ENCODE measurements around the gene DAGLA. TPM values are rescaled to one million over a fixed set of nuclear protein-coding genes. Genes with fewer than 3 reads are reported as not detected.

DAGLA gene
- total and polyA plus RNA-seq, 2 donors (not counting 3 experiments of a cell fraction or from before 2014, with no cell fraction given), result 2.5 to 4.7 TPM

- FAIRE-seq (no peak), DNase-seq (ENCODE audit: low read depth, low spot score) (no peak)
- no peak overlapping the region for H3K4me3 ChIP-seq (replicated peaks in 1 of 3; ENCODE audit: insufficient read depth in 1 of 3, low read depth in 1 of 3, low read length in 3 of 3)
- CTCF ChIA-PET, result interaction anchor here (0.7 kb wide), 1 partner anchor 47 kb away, joined by 3 read pairs; no protein-coding TSS in a partner anchor
- H3K4me2 ChIP-seq (ENCODE audit: insufficient read depth, low read length), result no peak overlapping the region
- no peak overlapping the region for H3K27ac ChIP-seq (ENCODE audit: insufficient read depth, low read depth, low read length)
- dilution Hi-C loops (cut with MboI; ENCODE audit: extremely low pct_ligation_motif_present, low sequenced_read_pairs) (no loop called here), intact Hi-C loops (cut with micrococcal nuclease) (no loop called here)
- no peak for TF ChIP-seq CTCF (IDR thresholded peaks at IDR 0.05; ENCODE audit: extremely low read depth in 1 of 2, insufficient read depth in 1 of 2, low read depth in 1 of 2, low read length in 2 of 2)
- no peak for TF ChIP-seq GATA2 (IDR thresholded peaks at IDR 0.05; ENCODE audit: insufficient read depth, insufficient read length, low read depth, low read length)
- TF ChIP-seq MYC (IDR thresholded peaks at IDR 0.05; ENCODE audit: low read depth, low read length), result no peak
- no peaks in the 10 kb centered on the region for H3K27me3 ChIP-seq (ENCODE audit: control insufficient read depth in 2 of 2, insufficient read depth in 2 of 2, low read length in 2 of 2)
- POLR2A ChIA-PET, result no interaction called here
- H2AFZ ChIP-seq (ENCODE audit: low read depth, low read length), result no peak overlapping the region
- H3K9ac ChIP-seq (replicated peaks; ENCODE audit: extremely low read depth, insufficient read depth, low read length), result no peak overlapping the region
- no peaks in the 10 kb centered on the region for H3K9me1 ChIP-seq (replicated peaks; ENCODE audit: control insufficient read depth, extremely low read depth, insufficient read depth, low read length)
- H3K9me3 ChIP-seq (replicated peaks; ENCODE audit: control insufficient read depth, insufficient read depth, low read length), result no peaks in the 10 kb centered on the region
- H3K36me3 ChIP-seq (ENCODE audit: control insufficient read depth in 2 of 2, extremely low read depth in 1 of 2, insufficient read depth in 2 of 2, low read length in 2 of 2), result no peaks in the 10 kb centered on the region
- H4K20me1 ChIP-seq (replicated peaks; ENCODE audit: control insufficient read depth, extremely low read depth, insufficient read depth, low read length), result no peaks in the 10 kb centered on the region
- no TSS peak for BruUV-seq (replicated peaks)
- H3K79me2 ChIP-seq (ENCODE audit: control insufficient read depth, insufficient read depth, low read length), result no peaks in the 10 kb centered on the region
- no peaks in the 10 kb centered on the region for H3K4me1 ChIP-seq (ENCODE audit: control insufficient read depth, extremely low read depth, insufficient read depth, low read length)
These were observed 48.7 kb downstream of the DAGLA start for GRCh38 chr11:61728940-61729219.

GRCh38 chr11:61730240-61730994 lies 50.2 kb downstream of the DAGLA start:
- Histone ChIP-seq H3K27ac (ENCODE audit: insufficient read depth, low read depth, low read length) (no peak overlapping the region), H3K36me3 (ENCODE audit: control insufficient read depth in 2 of 2, extremely low read depth in 1 of 2, insufficient read depth in 2 of 2, low read length in 2 of 2) (no peaks in the 10 kb centered on the region), H3K4me3 (replicated peaks in 1 of 3; ENCODE audit: insufficient read depth in 1 of 3, low read depth in 1 of 3, low read length in 3 of 3) (no peak overlapping the region), H3K27me3 (ENCODE audit: control insufficient read depth in 2 of 2, insufficient read depth in 2 of 2, low read length in 2 of 2) (no peaks in the 10 kb centered on the region), H3K4me2 (ENCODE audit: insufficient read depth, low read length) (no peak overlapping the region), H4K20me1 (replicated peaks; ENCODE audit: control insufficient read depth, extremely low read depth, insufficient read depth, low read length) (no peaks in the 10 kb centered on the region), H3K9ac (replicated peaks; ENCODE audit: extremely low read depth, insufficient read depth, low read length) (no peak overlapping the region), H3K4me1 (ENCODE audit: control insufficient read depth, extremely low read depth, insufficient read depth, low read length) (no peaks in the 10 kb centered on the region), H3K9me3 (replicated peaks; ENCODE audit: control insufficient read depth, insufficient read depth, low read length) (no peaks in the 10 kb centered on the region), H2AFZ (ENCODE audit: low read depth, low read length) (no peak overlapping the region), H3K9me1 (replicated peaks; ENCODE audit: control insufficient read depth, extremely low read depth, insufficient read depth, low read length) (no peaks in the 10 kb centered on the region), H3K79me2 (ENCODE audit: control insufficient read depth, insufficient read depth, low read length) (no peaks in the 10 kb centered on the region)
- TF ChIP-seq MYC (IDR thresholded peaks at IDR 0.05; ENCODE audit: low read depth, low read length) (no peak), FOS (IDR thresholded peaks at IDR 0.05; ENCODE audit: borderline replicate concordance, insufficient read depth, low read length) (no peak), POLR2A (IDR thresholded peaks at IDR 0.05; ENCODE audit: low read depth, low read length) (no peak), EZH2 (IDR thresholded peaks at IDR 0.05; ENCODE audit: borderline replicate concordance, low read depth, low read length, severe bottlenecking) (no peak), POLR2AphosphoS5 (IDR thresholded peaks at IDR 0.05; ENCODE audit: insufficient read depth, low read depth, low read length) (no peak), GATA2 (IDR thresholded peaks at IDR 0.05; ENCODE audit: insufficient read depth, insufficient read length, low read depth, low read length) (no peak), JUN (IDR thresholded peaks at IDR 0.05; ENCODE audit: borderline replicate concordance, insufficient read depth, insufficient read length, low read depth) (no peak), CTCF (IDR thresholded peaks at IDR 0.05; ENCODE audit: extremely low read depth in 1 of 2, insufficient read depth in 1 of 2, low read depth in 1 of 2, low read length in 2 of 2) (no peak), MAX (IDR thresholded peaks at IDR 0.05; ENCODE audit: insufficient read depth, insufficient read length) (no peak)
- CTCF ChIA-PET, result no interaction called here
- POLR2A ChIA-PET, result no interaction called here
- BruUV-seq (replicated peaks), result no TSS peak
- intact Hi-C loops (cut with micrococcal nuclease), result no loop called here
- FAIRE-seq, result no peak
- no peak for DNase-seq (ENCODE audit: low read depth, low spot score)
- dilution Hi-C loops (cut with MboI; ENCODE audit: extremely low pct_ligation_motif_present, low sequenced_read_pairs), result no loop called here

Data from endothelial cell of umbilical vein (primary cell).